H1 (cell line): ENCODE results near the gene SMCO1. TPM values are rescaled to one million over a fixed set of nuclear protein-coding genes. Genes with fewer than 3 reads are reported as not detected.

Experiments
- CTCF ChIA-PET: fragments of 300-600 bp; sonication (Branson Sonifier 250); formaldehyde crosslinking; loops from one replicate; lab custom pipeline; 2021; ENCODE audit not compliant: partially characterized antibody; lab: Charles Lee
- POLR2A ChIA-PET: fragments of 300-600 bp; sonication (Branson Sonifier 250); formaldehyde crosslinking; loops from one replicate; lab custom pipeline; 2021; ENCODE audit warnings: inconsistent platforms; ENCODE audit not compliant: partially characterized antibody; lab: Charles Lee
- DNase-seq, 2 experiments: peaks; one replicate each; pipeline versions ENCODE4 v3.0.0 to v3.0.0-alpha.2; 2010 to 2022; ENCODE audit warnings: low spot score in 2 of 2, low read depth in 1 of 2, mixed read lengths in 1 of 2
- FAIRE-seq: peaks from 2 replicates; lab custom pipeline; 2011; peaks lifted over from hg19 to GRCh38; lab: Jason Lieb, UNC
- H2AFZ ChIP-seq: 2 replicates; pipeline ENCODE4 v1.8.1; 2012; ENCODE audit warnings: low read length, inconsistent platforms
- H2AK5ac ChIP-seq: 2 replicates; pipeline ENCODE4 v1.6.1; 2013; ENCODE audit warnings: low read depth, low read length
- H2BK120ac ChIP-seq: replicated peaks from 2 replicates; pipeline ENCODE3; 2013; ENCODE audit warnings: low read depth, low read length, inconsistent platforms
- H2BK12ac ChIP-seq: 2 replicates; pipeline ENCODE4 v1.6.1; 2013; ENCODE audit warnings: low read depth, low read length
- H2BK15ac ChIP-seq: 2 replicates; pipeline ENCODE4 v1.6.1; 2013; ENCODE audit warnings: low read length
- H2BK20ac ChIP-seq: 2 replicates; pipeline ENCODE4 v1.6.1; 2013; ENCODE audit warnings: low read length
- H2BK5ac ChIP-seq: 2 replicates; pipeline ENCODE4 v1.6.1; 2013; ENCODE audit warnings: low read depth, low read length
- H3K14ac ChIP-seq: 2 replicates; pipeline ENCODE4 v1.6.1; 2013; ENCODE audit warnings: inconsistent platforms; ENCODE audit not compliant: insufficient read length
- H3K18ac ChIP-seq: 2 replicates; pipeline ENCODE4 v1.6.1; 2013; ENCODE audit warnings: low read length; ENCODE audit errors: extremely low read depth
- H3K23ac ChIP-seq: 2 replicates; pipeline ENCODE4 v1.6.1; 2013; ENCODE audit warnings: inconsistent platforms; ENCODE audit not compliant: insufficient read length
- H3K23me2 ChIP-seq: 2 replicates; pipeline ENCODE4 v1.6.1; 2013; ENCODE audit warnings: low read depth, low read length
- H3K27ac ChIP-seq: 2 replicates; pipeline ENCODE4 v1.6.1; 2011; ENCODE audit warnings: low read depth, low read length, inconsistent platforms
- H3K27me3 ChIP-seq, 4 experiments: replicated peaks in 1 of 4; 1 replicate in 1 of 4; 2 replicates in 3 of 4; pipeline versions ENCODE4 v1.6.1 to v1.8.1; 2011 to 2013; ENCODE audit warnings: low read length in 3 of 4, mild to moderate bottlenecking in 3 of 4, inconsistent platforms in 2 of 4, mixed read lengths in 2 of 4, moderate library complexity in 1 of 4; ENCODE audit not compliant: control insufficient read depth in 3 of 4, insufficient read depth in 3 of 4; ENCODE audit errors: extremely low read depth in 1 of 4
- H3K36me3 ChIP-seq, 4 experiments: 2 replicates each; pipeline versions ENCODE4 v1.6.1 to v1.8.1; 2011 to 2013; ENCODE audit warnings: mild to moderate bottlenecking in 4 of 4, low read length in 3 of 4, moderate library complexity in 2 of 4, control low read depth in 1 of 4, inconsistent platforms in 1 of 4; ENCODE audit not compliant: insufficient read depth in 4 of 4, control insufficient read depth in 2 of 4
- H3K4ac ChIP-seq: replicated peaks from 2 replicates; pipeline ENCODE3; 2013; ENCODE audit warnings: low read length, low read depth, mixed read lengths, inconsistent platforms; ENCODE audit not compliant: insufficient read length
- H3K4me1 ChIP-seq, 4 experiments: replicated peaks in 1 of 4; 1 replicate in 1 of 4; 2 replicates in 3 of 4; pipeline versions ENCODE4 v1.6.1 to v1.8.1; 2011 to 2013; ENCODE audit warnings: low read length in 3 of 4, inconsistent platforms in 2 of 4, mixed read lengths in 1 of 4; ENCODE audit not compliant: insufficient read depth in 4 of 4, control insufficient read depth in 3 of 4
- H3K4me2 ChIP-seq, 2 experiments: 2 replicates each; pipeline versions ENCODE4 v1.6.1 to v1.8.1; 2011 to 2013; ENCODE audit warnings: low read depth in 2 of 2, low read length in 2 of 2, control low read depth in 1 of 2, inconsistent platforms in 1 of 2, mild to moderate bottlenecking in 1 of 2; ENCODE audit not compliant: insufficient read depth in 1 of 2
- H3K4me3 ChIP-seq, 4 experiments: fragments of 200-600, 300-600 bp in 1 of 4; sonication (generic), shearing (Covaris generic), sonication (Bioruptor Twin) in 1 of 4; 2 replicates each; pipeline versions ENCODE4 v1.5.1 to v1.8.1; 2011 to 2016; ENCODE audit warnings: low read length in 4 of 4, low read depth in 3 of 4, control low read depth in 2 of 4, inconsistent platforms in 2 of 4, mild to moderate bottlenecking in 2 of 4, mixed read lengths in 1 of 4, moderate library complexity in 1 of 4; ENCODE audit not compliant: insufficient read depth in 2 of 4; ENCODE audit errors: extremely low read depth in 1 of 4
- H3K56ac ChIP-seq: replicated peaks from 2 replicates; pipeline ENCODE3; 2013; ENCODE audit warnings: low read depth, mild to moderate bottlenecking, mixed read lengths, low read length, inconsistent platforms; ENCODE audit not compliant: insufficient read length
- H3K79me1 ChIP-seq: 2 replicates; pipeline ENCODE4 v1.6.1; 2013; ENCODE audit warnings: low read depth, low read length, control low read depth
- H3K79me2 ChIP-seq, 2 experiments: 2 replicates each; pipeline versions ENCODE4 v1.6.1 to v1.8.1; 2012 to 2013; ENCODE audit warnings: low read length in 2 of 2, mild to moderate bottlenecking in 2 of 2, inconsistent platforms in 1 of 2; ENCODE audit not compliant: insufficient read depth in 2 of 2, control insufficient read depth in 1 of 2
- H3K9ac ChIP-seq, 4 experiments: replicated peaks in 1 of 4; 1 replicate in 1 of 4; 2 replicates in 3 of 4; pipeline versions ENCODE4 v1.6.1 to v1.8.1; 2011 to 2013; ENCODE audit warnings: low read depth in 3 of 4, low read length in 3 of 4, control low read depth in 2 of 4, mild to moderate bottlenecking in 2 of 4, moderate library complexity in 2 of 4, inconsistent platforms in 1 of 4; ENCODE audit errors: extremely low read depth in 1 of 4
- H3K9me3 ChIP-seq, 2 experiments: 2 replicates each; pipeline versions ENCODE4 v1.6.1 to v1.8.1; 2012 to 2013; ENCODE audit warnings: mild to moderate bottlenecking in 2 of 2, moderate library complexity in 2 of 2, control low read depth in 1 of 2, inconsistent platforms in 1 of 2, low read depth in 1 of 2, low read length in 1 of 2, mixed read lengths in 1 of 2; ENCODE audit not compliant: insufficient read depth in 2 of 2
- H4K20me1 ChIP-seq, 2 experiments: replicated peaks in 1 of 2; 2 replicates each; pipeline versions ENCODE3 to v1.8.1; 2011 to 2013; ENCODE audit warnings: inconsistent platforms in 2 of 2, low read length in 2 of 2, mild to moderate bottlenecking in 1 of 2; ENCODE audit not compliant: insufficient read depth in 2 of 2, control insufficient read depth in 1 of 2
- H4K5ac ChIP-seq: 2 replicates; pipeline ENCODE4 v1.6.1; 2013; ENCODE audit warnings: low read length, low read depth, mixed read lengths, inconsistent platforms; ENCODE audit not compliant: insufficient read length
- H4K8ac ChIP-seq: 2 replicates; pipeline ENCODE4 v1.8.0; 2013; ENCODE audit warnings: mild to moderate bottlenecking, moderate library complexity, low read length, inconsistent platforms; ENCODE audit not compliant: insufficient read depth; ENCODE audit errors: extremely low read depth
- H4K91ac ChIP-seq: replicated peaks from 2 replicates; pipeline ENCODE3; 2013; ENCODE audit warnings: low read length, mixed read lengths, inconsistent platforms; ENCODE audit not compliant: insufficient read length
- ASH2L ChIP-seq: fragments of 200-600, 300-600 bp; sonication (generic); IDR thresholded peaks from one replicate; pipeline ENCODE4 v1.7.1; 2017; ENCODE audit warnings: low read length
- CTBP2 ChIP-seq: IDR thresholded peaks from 2 replicates; pipeline ENCODE4 v1.7.0; 2011; ENCODE audit warnings: borderline replicate concordance, mild to moderate bottlenecking, moderate library complexity, mixed read lengths, low read length; ENCODE audit not compliant: insufficient read depth, insufficient read length
- MAFK ChIP-seq: IDR thresholded peaks from 2 replicates; pipeline ENCODE4 v1.6.1; 2012; ENCODE audit warnings: low read depth, mild to moderate bottlenecking, improper control_type of control experiment, low read length
- TAF7 ChIP-seq: optimal IDR thresholded peaks from 2 replicates; pipeline ENCODE3; 2011; ENCODE audit warnings: low read depth, mild to moderate bottlenecking, inconsistent platforms, low read length, moderate library complexity, borderline replicate concordance
- TCF12 ChIP-seq: IDR thresholded peaks from 2 replicates; pipeline ENCODE4 v1.6.1; 2011; ENCODE audit warnings: low read depth, mild to moderate bottlenecking, low read length
- TEAD4 ChIP-seq: IDR thresholded peaks from 2 replicates; pipeline ENCODE4 v1.6.1; 2012; ENCODE audit warnings: low read depth, low read length, inconsistent platforms, mixed read lengths
- YY1 ChIP-seq: IDR thresholded peaks from 2 replicates; pipeline ENCODE4 v1.6.1; 2011; ENCODE audit warnings: low read depth, mild to moderate bottlenecking, low read length
- WGBS, 2 experiments: shearing (Covaris generic) in 1 of 2; methylation state at CpG; one replicate each; pipeline versions ENCODE4 v1.1.6 to v1.1.7; 2013 to 2015; ENCODE audit warnings: low lambda C conversion rate in 2 of 2, mixed read lengths in 2 of 2, inconsistent platforms in 1 of 2, low coverage in 1 of 2, missing lambda C conversion rate in 1 of 2; ENCODE audit not compliant: insufficient replicate concordance in 2 of 2, insufficient coverage in 1 of 2, insufficient read length in 1 of 2; ENCODE audit errors: extremely low coverage in 1 of 2, missing lambda C conversion rate in 1 of 2; 5-methylcytosine and 5-hydroxymethylcytosine counted together
- polyA plus RNA-seq, 7 experiments: library from polyadenylated mRNA; depleted of rRNA in 3 of 7; stranded (reverse) in 5 of 7; unstranded in 2 of 7; fragments of >200 nt in 5 of 7; fragments of 200-250 nt in 2 of 7; gene quantifications; 1 replicate in 5 of 7; 2 replicates in 1 of 7; 4 replicates in 1 of 7; pipeline versions ENCODE4 v1.2.1 to v1.2.3, GENCODE V29; 2011 to 2013; ENCODE audit warnings: missing spikeins in 2 of 7, mixed read lengths in 2 of 7
- total RNA-seq: library from RNA; stranded (reverse); fragmentation: NEBNext Ultra II Directional; extraction: Animal tissue kit (Norgen Biotek cat#: 25700); gene quantifications from 2 replicates; pipeline ENCODE4 v1.2.1, GENCODE V29; 2021
- TF ChIP-seq, protein P1 (sequence below), 3 experiments: IDR thresholded peaks; 1 replicate in 2 of 3; 2 replicates in 1 of 3; pipeline versions ENCODE4 v1.5.1 to v1.6.1; 2011; ENCODE audit warnings: low read length in 3 of 3, mild to moderate bottlenecking in 3 of 3, inconsistent platforms in 2 of 3, low read depth in 1 of 3, moderate library complexity in 1 of 3; ENCODE audit not compliant: insufficient read depth in 1 of 3; ENCODE audit errors: control extremely low read depth in 1 of 3
- TF ChIP-seq, protein P2 (sequence below): IDR thresholded peaks from 2 replicates; pipeline ENCODE4 v1.6.1; 2012; ENCODE audit warnings: inconsistent platforms

SMCO1 gene
- total and polyA plus RNA-seq, 2 of the 8 experiments (the other 6 are each of a cell fraction or from before 2014, with no cell fraction given): 0.03 TPM; not detected in 1

DNA sequence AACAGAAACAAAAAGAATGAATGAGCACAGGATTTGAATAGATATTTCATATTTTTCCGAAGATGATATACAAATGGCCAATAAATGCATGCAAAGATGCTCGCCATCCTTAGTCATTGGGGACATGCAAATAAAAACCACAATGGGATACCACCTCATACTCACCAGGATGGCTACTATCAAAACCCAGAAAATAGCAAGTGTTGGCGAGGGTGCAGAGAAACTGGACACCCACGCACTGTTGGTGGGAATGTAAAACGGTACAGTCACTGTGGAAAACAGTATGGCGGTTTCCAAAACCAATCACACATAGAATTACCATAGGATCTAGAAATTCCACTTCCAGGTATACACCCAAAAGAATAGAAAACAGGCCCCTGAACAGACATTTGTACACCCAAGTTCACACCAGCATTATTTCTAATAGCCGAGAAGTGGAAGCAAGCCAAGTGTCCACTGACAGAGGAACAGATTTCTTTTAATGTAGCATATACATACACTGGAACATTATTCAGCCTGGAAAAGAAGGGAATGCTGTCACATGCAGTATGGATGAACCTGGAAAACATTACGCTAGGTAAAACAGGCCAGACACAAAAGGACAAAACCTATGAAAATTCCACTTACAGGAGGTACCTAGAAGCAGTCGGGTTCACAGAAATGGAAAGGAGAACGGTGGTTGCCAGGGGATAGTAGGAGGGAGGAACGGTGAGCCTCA lies 15.2 kb downstream of the SMCO1 start:
- 67% methylated on average over 11 of the region's 11 CpGs; no CpG with 5 or more reads in 1 of the 2 experiments for WGBS, 2 experiments
- H3K14ac ChIP-seq: peak overlapping the region; percentile 33
- H3K27ac ChIP-seq: 0 out of 2 replicates have a peak overlapping the region, but pooled peaks have one; percentile 52
- peaks cover 39 to 80% of the 10 kb centered on the region in 2 experiments for H3K79me2 ChIP-seq
- H4K5ac ChIP-seq: peak overlapping the region; percentile 1
- peaks cover 0 to 4% (median under 1%) of the 10 kb centered on the region in 4 experiments; a peak in 1 of 8 replicates for H3K36me3 ChIP-seq
- H3K4me1 ChIP-seq: peaks cover 0 to 7% (median 3%) of the 10 kb centered on the region in 4 experiments; a peak in 5 of 7 replicates
- no peak overlapping the region for H3K4ac ChIP-seq
- peak overlapping the region; percentile 66; the same call in 1 of the 2 replicates for H2BK5ac ChIP-seq
- H4K20me1 ChIP-seq: peaks cover 5 to 8% of the 10 kb centered on the region in 2 experiments
- H4K91ac ChIP-seq: peak overlapping the region; percentile 30
- FAIRE-seq (no peak), DNase-seq (no peak)
- H3K27me3 ChIP-seq: no peaks in the 10 kb centered on the region
- peaks cover 14% of the 10 kb centered on the region for H3K23me2 ChIP-seq
- POLR2A ChIA-PET: no interaction called here
- H3K18ac ChIP-seq: 0 out of 2 replicates have a peak overlapping the region, but pooled peaks have one; percentile 14
- peak overlapping the region; percentile 51; the same call in 1 of the 2 replicates for H2BK12ac ChIP-seq
- H3K9ac ChIP-seq: peak overlapping the region; percentile 48 to 77 (median 64); a peak in 6 of 7 replicates
- CTCF ChIA-PET: interaction anchor here (0.8 kb wide), 1 partner anchor 12 kb away, joined by 4 read pairs; no protein-coding TSS in a partner anchor
- no peak overlapping the region for H2AFZ ChIP-seq
- no peak overlapping the region for H2BK20ac ChIP-seq
- H3K79me1 ChIP-seq: peaks cover 9% of the 10 kb centered on the region; the same call in 1 of the 2 replicates
- H2BK15ac ChIP-seq: peak overlapping the region; percentile 33; the same call in 1 of the 2 replicates
- peak overlapping the region; percentile 2 for H3K56ac ChIP-seq
- no peak overlapping the region for H3K23ac ChIP-seq
- no peak overlapping the region for H4K8ac ChIP-seq
- no peak overlapping the region for H2AK5ac ChIP-seq
- H3K9me3 ChIP-seq: no peaks in the 10 kb centered on the region
- peak overlapping the region; percentile 58 for H2BK120ac ChIP-seq
- peak overlapping the region; percentile 80 to 89 for H3K4me2 ChIP-seq
- peak overlapping the region; percentile 92 to 99 (median 98) for H3K4me3 ChIP-seq
- TF ChIP-seq TEAD4 (no peak), TAF7 (no peak), CTBP2 (no peak), TCF12 (no peak), MAFK (no peak), YY1 (no peak), ASH2L (no peak)
- TF ChIP-seq, protein P1, sequence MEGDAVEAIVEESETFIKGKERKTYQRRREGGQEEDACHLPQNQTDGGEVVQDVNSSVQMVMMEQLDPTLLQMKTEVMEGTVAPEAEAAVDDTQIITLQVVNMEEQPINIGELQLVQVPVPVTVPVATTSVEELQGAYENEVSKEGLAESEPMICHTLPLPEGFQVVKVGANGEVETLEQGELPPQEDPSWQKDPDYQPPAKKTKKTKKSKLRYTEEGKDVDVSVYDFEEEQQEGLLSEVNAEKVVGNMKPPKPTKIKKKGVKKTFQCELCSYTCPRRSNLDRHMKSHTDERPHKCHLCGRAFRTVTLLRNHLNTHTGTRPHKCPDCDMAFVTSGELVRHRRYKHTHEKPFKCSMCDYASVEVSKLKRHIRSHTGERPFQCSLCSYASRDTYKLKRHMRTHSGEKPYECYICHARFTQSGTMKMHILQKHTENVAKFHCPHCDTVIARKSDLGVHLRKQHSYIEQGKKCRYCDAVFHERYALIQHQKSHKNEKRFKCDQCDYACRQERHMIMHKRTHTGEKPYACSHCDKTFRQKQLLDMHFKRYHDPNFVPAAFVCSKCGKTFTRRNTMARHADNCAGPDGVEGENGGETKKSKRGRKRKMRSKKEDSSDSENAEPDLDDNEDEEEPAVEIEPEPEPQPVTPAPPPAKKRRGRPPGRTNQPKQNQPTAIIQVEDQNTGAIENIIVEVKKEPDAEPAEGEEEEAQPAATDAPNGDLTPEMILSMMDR (IDR thresholded peaks at IDR 0.05; ENCODE audit: control extremely low read depth in 1 of 3, insufficient read depth in 1 of 3, low read depth in 1 of 3, low read length in 3 of 3): no peak
- TF ChIP-seq, protein P2, sequence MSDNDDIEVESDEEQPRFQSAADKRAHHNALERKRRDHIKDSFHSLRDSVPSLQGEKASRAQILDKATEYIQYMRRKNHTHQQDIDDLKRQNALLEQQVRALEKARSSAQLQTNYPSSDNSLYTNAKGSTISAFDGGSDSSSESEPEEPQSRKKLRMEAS: no peak
